Measurements from ENCODE around the gene KCNC1.

Gene KCNC1

GRCh38 chr11:17714870-17715269 lies 19.7 kb upstream of the KCNC1 start:
- DNase-seq (ENCODE audit: low read depth) = no peak

- no peak for DNase-seq (ENCODE audit: low read depth)
These were observed 17.8 kb upstream of the KCNC1 start for GRCh38 chr11:17716807-17717206.

GRCh38 chr11:17718015-17718414 lies 16.6 kb upstream of the KCNC1 start:
- DNase-seq (ENCODE audit: low read depth) = no peak

DNA sequence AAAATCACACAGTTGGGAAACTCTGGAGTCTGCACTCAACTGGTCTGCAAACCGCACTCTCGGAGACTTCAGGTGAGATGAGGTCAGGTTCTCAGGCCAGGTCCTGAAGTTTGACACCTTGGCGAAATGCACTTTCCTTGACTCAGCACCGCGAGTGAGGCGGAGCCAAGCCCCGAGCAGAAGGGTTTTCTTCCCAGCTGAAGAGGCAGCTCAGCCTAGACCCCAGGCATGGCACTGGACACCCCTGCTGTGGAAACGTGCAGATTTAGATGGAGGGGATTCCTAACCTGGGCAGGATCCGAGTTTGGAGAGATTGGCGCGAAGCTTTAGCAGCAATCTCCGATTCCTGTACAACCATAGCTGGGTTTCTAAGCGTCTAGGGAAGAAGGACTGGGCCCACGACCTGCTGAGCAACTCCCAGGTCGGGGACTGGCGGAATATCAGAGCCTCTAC lies 16.0 kb upstream of the KCNC1 start:
- no peak for DNase-seq (ENCODE audit: low read depth)

GRCh38 chr11:17719028-17719937 lies 15.3 kb upstream of the KCNC1 start, which contains the start of gene MYOD1:
Gene MYOD1 (plus strand): TSS chr11:17719571. CDS start chr11:17719783, 212 bp downstream.
- no peak for DNase-seq (ENCODE audit: low read depth)

- no peak for DNase-seq (ENCODE audit: low read depth)
These were observed 14.4 kb upstream of the KCNC1 start for GRCh38 chr11:17719938-17720795.

DNA sequence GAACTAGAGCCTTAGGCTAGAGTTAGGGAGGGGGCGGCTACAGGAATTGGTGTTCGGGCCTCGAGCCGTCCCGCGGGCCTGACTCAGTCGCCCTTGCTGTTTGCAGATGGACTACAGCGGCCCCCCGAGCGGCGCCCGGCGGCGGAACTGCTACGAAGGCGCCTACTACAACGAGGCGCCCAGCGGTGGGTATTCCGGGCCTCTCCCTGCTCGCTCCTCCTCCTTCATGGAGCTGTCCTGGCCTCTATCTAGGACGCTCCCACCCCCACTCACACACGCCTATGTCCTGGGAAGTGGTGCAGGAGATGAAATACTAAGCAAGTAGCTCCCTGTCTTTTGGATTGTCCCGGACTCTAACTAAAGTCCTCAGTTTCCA lies 13.8 kb upstream of the KCNC1 start:
- DNase-seq (ENCODE audit: low read depth) = no peak

DNA sequence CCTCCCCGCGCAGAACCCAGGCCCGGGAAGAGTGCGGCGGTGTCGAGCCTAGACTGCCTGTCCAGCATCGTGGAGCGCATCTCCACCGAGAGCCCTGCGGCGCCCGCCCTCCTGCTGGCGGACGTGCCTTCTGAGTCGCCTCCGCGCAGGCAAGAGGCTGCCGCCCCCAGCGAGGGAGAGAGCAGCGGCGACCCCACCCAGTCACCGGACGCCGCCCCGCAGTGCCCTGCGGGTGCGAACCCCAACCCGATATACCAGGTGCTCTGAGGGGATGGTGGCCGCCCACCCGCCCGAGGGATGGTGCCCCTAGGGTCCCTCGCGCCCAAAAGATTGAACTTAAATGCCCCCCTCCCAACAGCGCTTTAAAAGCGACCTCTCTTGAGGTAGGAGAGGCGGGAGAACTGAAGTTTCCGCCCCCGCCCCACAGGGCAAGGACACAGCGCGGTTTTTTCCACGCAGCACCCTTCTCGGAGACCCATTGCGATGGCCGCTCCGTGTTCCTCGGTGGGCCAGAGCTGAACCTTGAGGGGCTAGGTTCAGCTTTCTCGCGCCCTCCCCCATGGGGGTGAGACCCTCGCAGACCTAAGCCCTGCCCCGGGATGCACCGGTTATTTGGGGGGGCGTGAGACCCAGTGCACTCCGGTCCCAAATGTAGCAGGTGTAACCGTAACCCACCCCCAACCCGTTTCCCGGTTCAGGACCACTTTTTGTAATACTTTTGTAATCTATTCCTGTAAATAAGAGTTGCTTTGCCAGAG lies 13.2 kb upstream of the KCNC1 start:
- DNase-seq (ENCODE audit: low read depth) = no peak

GRCh38 chr11:17722000-17722643 lies 12.5 kb upstream of the KCNC1 start:
- no peak for DNase-seq (ENCODE audit: low read depth)

- no peak for DNase-seq (ENCODE audit: low read depth)
These were observed 10.3 kb upstream of the KCNC1 start for GRCh38 chr11:17724020-17724908.

GRCh38 chr11:17725174-17725573 lies 9.4 kb upstream of the KCNC1 start:
- no peak for DNase-seq (ENCODE audit: low read depth)

DNA sequence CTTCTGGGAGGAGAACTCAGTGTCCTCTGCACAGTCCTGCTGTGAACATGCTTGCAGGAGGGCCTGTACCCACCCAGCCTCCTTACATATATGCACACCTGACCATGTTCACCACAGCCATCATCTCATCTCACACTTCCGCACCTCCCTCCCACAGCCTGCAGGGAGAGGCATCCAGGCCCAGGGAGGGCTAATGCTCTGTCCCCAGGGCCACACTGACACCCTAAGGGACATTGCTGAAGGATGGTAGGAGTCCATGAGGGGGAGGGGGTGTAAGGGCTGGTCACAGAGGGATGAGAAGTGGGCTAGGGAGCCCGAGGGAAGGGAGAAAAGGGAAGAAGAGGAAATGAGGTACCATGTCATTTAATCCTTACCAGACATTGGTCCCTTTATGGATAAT lies 4.4 kb upstream of the KCNC1 start:
- DNase-seq (ENCODE audit: low read depth) = no peak

GRCh38 chr11:17730608-17731462 lies 3.7 kb upstream of the KCNC1 start:
- peak; percentile 25 for DNase-seq (ENCODE audit: low read depth)

DNA sequence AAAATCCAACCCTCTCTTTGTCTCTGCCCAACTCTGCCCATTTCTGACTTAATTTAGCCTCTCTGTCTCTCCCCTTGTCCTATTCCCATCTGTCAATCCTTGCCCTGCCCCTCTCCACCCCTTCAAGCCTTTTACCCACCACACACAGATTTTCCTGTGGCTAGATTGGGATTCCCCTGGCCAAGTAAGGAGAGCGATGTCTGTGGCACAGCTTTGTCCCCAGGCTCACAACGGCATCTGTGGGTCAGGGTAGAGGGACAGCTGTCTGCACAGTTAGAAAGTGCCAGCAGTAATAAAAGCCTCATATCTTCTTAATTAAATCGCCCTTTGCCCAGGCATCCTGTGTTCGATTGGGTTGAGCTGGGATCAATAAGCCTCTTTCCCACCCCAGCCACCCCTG lies 1.3 kb upstream of the KCNC1 start:
- no peak for DNase-seq (ENCODE audit: low read depth)

DNA sequence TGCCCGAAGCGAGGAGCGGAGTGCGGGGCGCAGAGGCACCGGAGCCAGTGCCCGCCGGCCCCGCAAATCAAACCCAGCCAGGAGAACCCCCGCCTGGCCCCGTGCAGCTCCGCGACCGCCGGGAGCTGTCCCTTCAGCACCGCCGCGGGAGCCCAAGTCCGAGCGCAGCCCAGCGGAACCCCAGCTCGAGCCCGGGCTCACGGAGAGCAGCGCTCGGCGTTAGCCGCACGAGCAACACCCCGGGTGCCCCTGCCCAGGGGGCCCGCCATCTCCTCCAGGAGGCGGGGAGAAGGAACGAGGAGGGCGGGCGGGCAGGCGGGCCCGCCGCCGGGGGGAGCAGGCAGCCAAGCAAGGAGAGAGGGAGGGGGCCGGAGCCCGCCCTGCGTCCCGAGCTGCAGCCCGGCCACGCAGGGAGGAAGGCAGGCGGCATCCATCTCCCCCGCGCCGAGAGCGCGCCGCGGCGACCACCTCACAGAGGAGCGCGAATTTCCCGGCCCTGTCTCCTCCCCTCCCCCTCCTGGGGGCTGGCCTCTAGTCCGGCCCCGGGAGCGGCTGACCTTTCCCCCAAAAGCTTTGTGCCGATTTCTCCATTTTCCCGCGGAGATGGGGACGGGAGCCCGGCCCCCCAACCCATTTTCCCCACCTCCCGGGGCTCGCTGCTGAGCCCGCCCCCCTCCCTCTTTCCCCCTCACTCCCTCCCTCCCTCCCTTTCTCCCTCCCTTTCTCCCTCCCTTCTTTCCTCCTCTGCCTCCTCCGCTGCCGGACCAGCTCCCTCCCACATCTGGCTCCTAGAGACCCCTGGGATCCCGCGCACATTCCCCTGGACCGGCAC lies 621 bp downstream of the KCNC1 start:
- no peak for DNase-seq (ENCODE audit: low read depth)

DNA sequence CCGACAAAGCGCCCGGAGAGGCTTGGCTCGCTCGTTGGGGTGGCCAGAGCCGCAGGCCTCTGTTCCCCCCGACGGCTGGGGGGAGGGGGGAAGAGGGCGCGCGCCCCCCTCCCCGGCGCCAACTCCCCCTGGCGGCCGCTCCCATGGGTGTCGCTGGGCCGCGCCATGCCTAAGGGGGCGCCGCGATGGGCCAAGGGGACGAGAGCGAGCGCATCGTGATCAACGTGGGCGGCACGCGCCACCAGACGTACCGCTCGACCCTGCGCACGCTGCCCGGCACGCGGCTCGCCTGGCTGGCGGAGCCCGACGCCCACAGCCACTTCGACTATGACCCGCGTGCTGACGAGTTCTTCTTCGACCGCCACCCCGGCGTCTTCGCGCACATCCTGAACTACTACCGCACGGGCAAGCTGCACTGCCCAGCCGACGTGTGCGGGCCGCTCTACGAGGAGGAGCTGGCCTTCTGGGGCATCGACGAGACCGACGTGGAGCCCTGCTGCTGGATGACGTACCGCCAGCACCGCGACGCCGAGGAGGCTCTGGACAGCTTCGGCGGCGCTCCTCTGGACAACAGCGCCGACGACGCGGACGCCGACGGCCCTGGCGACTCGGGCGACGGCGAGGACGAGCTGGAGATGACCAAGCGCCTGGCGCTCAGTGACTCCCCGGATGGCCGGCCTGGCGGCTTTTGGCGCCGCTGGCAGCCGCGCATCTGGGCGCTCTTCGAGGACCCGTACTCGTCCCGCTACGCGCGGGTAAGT lies 1.4 kb downstream of the KCNC1 start:
- DNase-seq (ENCODE audit: low read depth) = no peak

DNA sequence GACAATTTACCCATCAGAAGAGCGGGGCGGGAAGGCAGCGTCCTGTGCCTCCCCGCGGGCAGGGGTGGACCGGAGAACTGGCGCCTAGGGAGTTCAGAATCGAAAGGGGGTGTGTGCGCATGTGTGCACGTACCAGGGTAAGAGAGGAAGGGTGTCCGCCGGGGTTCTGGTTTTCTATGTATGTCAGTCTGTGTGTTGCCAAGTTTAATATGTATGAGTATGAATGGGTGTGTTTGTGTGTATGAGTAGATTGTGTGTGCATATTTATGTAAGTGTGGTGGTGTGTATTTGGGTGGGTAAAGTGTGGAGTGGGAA lies 2.0 kb downstream of the KCNC1 start:
- DNase-seq (ENCODE audit: low read depth) = no peak
